ENCODE data around the gene RPRD2.

The RPRD2 gene

DNA sequence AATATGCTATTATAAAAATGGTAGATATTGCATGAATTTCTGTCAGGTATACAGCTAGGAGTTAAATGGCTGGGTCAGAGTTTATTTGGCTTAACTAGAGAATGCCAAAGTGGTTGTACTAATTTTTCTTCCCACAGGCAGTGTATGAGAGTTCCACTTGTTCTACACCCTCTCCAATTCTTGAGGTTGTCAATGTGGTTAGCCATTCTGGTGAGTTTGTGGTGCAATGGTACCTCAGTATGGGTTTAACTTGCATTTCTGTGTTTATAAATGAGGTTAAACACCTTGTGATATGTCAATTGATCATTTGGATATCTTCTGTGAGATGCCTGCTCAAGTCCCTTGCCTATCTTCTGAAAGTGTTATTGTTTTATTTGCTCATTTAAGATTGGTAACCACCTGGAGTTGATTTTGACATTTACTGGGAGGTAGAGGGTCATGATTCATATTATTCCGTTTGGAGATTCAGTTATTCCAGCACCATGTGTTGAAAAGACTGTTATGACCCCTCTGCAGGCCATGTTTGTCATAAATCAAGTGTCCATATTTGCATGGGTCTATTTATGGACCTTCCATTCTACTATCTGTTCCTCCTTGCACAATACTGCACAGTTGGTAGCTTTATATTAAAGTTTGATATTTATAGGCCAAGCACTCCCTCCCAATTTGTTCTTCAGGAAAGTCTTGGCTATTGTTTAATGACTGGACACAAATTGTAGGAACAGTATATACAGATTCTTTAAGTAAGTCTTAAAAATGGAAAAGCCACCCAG is 157.4 kb downstream of the RPRD2 start:
- TF ChIP-seq, protein P1, sequence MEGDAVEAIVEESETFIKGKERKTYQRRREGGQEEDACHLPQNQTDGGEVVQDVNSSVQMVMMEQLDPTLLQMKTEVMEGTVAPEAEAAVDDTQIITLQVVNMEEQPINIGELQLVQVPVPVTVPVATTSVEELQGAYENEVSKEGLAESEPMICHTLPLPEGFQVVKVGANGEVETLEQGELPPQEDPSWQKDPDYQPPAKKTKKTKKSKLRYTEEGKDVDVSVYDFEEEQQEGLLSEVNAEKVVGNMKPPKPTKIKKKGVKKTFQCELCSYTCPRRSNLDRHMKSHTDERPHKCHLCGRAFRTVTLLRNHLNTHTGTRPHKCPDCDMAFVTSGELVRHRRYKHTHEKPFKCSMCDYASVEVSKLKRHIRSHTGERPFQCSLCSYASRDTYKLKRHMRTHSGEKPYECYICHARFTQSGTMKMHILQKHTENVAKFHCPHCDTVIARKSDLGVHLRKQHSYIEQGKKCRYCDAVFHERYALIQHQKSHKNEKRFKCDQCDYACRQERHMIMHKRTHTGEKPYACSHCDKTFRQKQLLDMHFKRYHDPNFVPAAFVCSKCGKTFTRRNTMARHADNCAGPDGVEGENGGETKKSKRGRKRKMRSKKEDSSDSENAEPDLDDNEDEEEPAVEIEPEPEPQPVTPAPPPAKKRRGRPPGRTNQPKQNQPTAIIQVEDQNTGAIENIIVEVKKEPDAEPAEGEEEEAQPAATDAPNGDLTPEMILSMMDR (IDR thresholded peaks at IDR 0.05; ENCODE audit: low read depth, low read length): no peak
- no peak overlapping the region for H3K4me3 ChIP-seq (ENCODE audit: low read depth, low read length)

DNA sequence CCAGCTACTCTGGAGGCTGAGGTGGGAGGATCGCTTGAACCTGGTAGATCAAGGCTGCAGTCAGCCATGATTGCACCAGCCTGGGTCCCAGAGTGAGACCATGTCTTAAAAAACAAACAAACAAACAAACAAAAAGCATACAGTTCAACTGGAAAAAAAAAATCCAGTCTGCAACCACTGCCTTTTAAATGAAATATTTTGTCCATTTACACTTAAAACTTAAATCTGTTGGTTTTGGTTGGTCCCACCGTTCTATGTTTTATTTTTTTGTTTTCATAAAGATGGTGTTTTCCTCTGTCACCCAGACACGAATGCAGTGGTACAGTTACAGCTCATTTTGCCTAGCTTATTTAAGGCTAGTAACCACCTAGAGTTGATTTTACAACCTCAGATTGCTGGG is 161.4 kb downstream of the RPRD2 start:
- H3K4me3 ChIP-seq (ENCODE audit: low read depth, low read length): no peak overlapping the region
- TF ChIP-seq, protein P1 (IDR thresholded peaks at IDR 0.05; ENCODE audit: low read depth, low read length): no peak

All from WI38 (cell line).